ENCODE measurements around the gene DHX15. TPM values are rescaled to one million over a fixed set of nuclear protein-coding genes. Genes with fewer than 3 reads are reported as not detected.
A peak's percentile ranks its signal among the peaks of the same experiment; 100 is the strongest.

DHX15 gene
- total RNA-seq, 1 donor from 2014 or later: 162 TPM

GRCh38 chr4:24495388-24495787, 89.0 kb downstream of the DHX15 start:
- DNase-seq (ENCODE audit: low spot score): no peak

- peak; percentile 26 for DNase-seq (ENCODE audit: low spot score)
These were observed 94.5 kb downstream of the DHX15 start for GRCh38 chr4:24489870-24490269.

GRCh38 chr4:24488399-24489164, 95.8 kb downstream of the DHX15 start:
- peak; percentile 37 for DNase-seq (ENCODE audit: low spot score)

GRCh38 chr4:24482871-24483270, 101.5 kb downstream of the DHX15 start:
- DNase-seq (ENCODE audit: low spot score): no peak

- peak; percentile 62 for DNase-seq (ENCODE audit: low spot score)
These were observed 106.4 kb downstream of the DHX15 start for GRCh38 chr4:24477919-24478318.

Other genes with a start within 250 kb of the DHX15 start
- 10.4 TPM for gene SOD3, start 211.0 kb upstream of the DHX15 start, total RNA-seq (ENCODE audit: insufficient read depth, low replicate concordance)